H1 (cell line): ENCODE results near the gene GSDME. TPM values are rescaled to one million over a fixed set of nuclear protein-coding genes. Genes with fewer than 3 reads are reported as not detected.

Source experiments
- CTCF ChIA-PET: fragments of 300-600 bp; sonication (Branson Sonifier 250); formaldehyde crosslinking; loops from one replicate; lab custom pipeline; 2021; ENCODE audit not compliant: partially characterized antibody; lab: Charles Lee
- POLR2A ChIA-PET: fragments of 300-600 bp; sonication (Branson Sonifier 250); formaldehyde crosslinking; loops from one replicate; lab custom pipeline; 2021; ENCODE audit warnings: inconsistent platforms; ENCODE audit not compliant: partially characterized antibody; lab: Charles Lee
- DNase-seq, 2 experiments: peaks; one replicate each; pipeline versions ENCODE4 v3.0.0 to v3.0.0-alpha.2; 2010 to 2022; ENCODE audit warnings: low spot score in 2 of 2, low read depth in 1 of 2, mixed read lengths in 1 of 2
- FAIRE-seq: peaks from 2 replicates; lab custom pipeline; 2011; peaks lifted over from hg19 to GRCh38; lab: Jason Lieb, UNC
- H2AFZ ChIP-seq: 2 replicates; pipeline ENCODE4 v1.8.1; 2012; ENCODE audit warnings: low read length, inconsistent platforms
- H2AK5ac ChIP-seq: 2 replicates; pipeline ENCODE4 v1.6.1; 2013; ENCODE audit warnings: low read depth, low read length
- H2BK120ac ChIP-seq: replicated peaks from 2 replicates; pipeline ENCODE3; 2013; ENCODE audit warnings: low read depth, low read length, inconsistent platforms
- H2BK12ac ChIP-seq: 2 replicates; pipeline ENCODE4 v1.6.1; 2013; ENCODE audit warnings: low read depth, low read length
- H2BK15ac ChIP-seq: 2 replicates; pipeline ENCODE4 v1.6.1; 2013; ENCODE audit warnings: low read length
- H2BK20ac ChIP-seq: 2 replicates; pipeline ENCODE4 v1.6.1; 2013; ENCODE audit warnings: low read length
- H2BK5ac ChIP-seq: 2 replicates; pipeline ENCODE4 v1.6.1; 2013; ENCODE audit warnings: low read depth, low read length
- H3K14ac ChIP-seq: 2 replicates; pipeline ENCODE4 v1.6.1; 2013; ENCODE audit warnings: inconsistent platforms; ENCODE audit not compliant: insufficient read length
- H3K18ac ChIP-seq: 2 replicates; pipeline ENCODE4 v1.6.1; 2013; ENCODE audit warnings: low read length; ENCODE audit errors: extremely low read depth
- H3K23ac ChIP-seq: 2 replicates; pipeline ENCODE4 v1.6.1; 2013; ENCODE audit warnings: inconsistent platforms; ENCODE audit not compliant: insufficient read length
- H3K23me2 ChIP-seq: 2 replicates; pipeline ENCODE4 v1.6.1; 2013; ENCODE audit warnings: low read depth, low read length
- H3K27ac ChIP-seq: 2 replicates; pipeline ENCODE4 v1.6.1; 2011; ENCODE audit warnings: low read depth, low read length, inconsistent platforms
- H3K27me3 ChIP-seq, 4 experiments: replicated peaks in 1 of 4; 1 replicate in 1 of 4; 2 replicates in 3 of 4; pipeline versions ENCODE4 v1.6.1 to v1.8.1; 2011 to 2013; ENCODE audit warnings: low read length in 3 of 4, mild to moderate bottlenecking in 3 of 4, inconsistent platforms in 2 of 4, mixed read lengths in 2 of 4, moderate library complexity in 1 of 4; ENCODE audit not compliant: control insufficient read depth in 3 of 4, insufficient read depth in 3 of 4; ENCODE audit errors: extremely low read depth in 1 of 4
- H3K36me3 ChIP-seq, 4 experiments: 2 replicates each; pipeline versions ENCODE4 v1.6.1 to v1.8.1; 2011 to 2013; ENCODE audit warnings: mild to moderate bottlenecking in 4 of 4, low read length in 3 of 4, moderate library complexity in 2 of 4, control low read depth in 1 of 4, inconsistent platforms in 1 of 4; ENCODE audit not compliant: insufficient read depth in 4 of 4, control insufficient read depth in 2 of 4
- H3K4ac ChIP-seq: replicated peaks from 2 replicates; pipeline ENCODE3; 2013; ENCODE audit warnings: low read length, low read depth, mixed read lengths, inconsistent platforms; ENCODE audit not compliant: insufficient read length
- H3K4me1 ChIP-seq, 4 experiments: replicated peaks in 1 of 4; 1 replicate in 1 of 4; 2 replicates in 3 of 4; pipeline versions ENCODE4 v1.6.1 to v1.8.1; 2011 to 2013; ENCODE audit warnings: low read length in 3 of 4, inconsistent platforms in 2 of 4, mixed read lengths in 1 of 4; ENCODE audit not compliant: insufficient read depth in 4 of 4, control insufficient read depth in 3 of 4
- H3K4me2 ChIP-seq, 2 experiments: 2 replicates each; pipeline versions ENCODE4 v1.6.1 to v1.8.1; 2011 to 2013; ENCODE audit warnings: low read depth in 2 of 2, low read length in 2 of 2, control low read depth in 1 of 2, inconsistent platforms in 1 of 2, mild to moderate bottlenecking in 1 of 2; ENCODE audit not compliant: insufficient read depth in 1 of 2
- H3K4me3 ChIP-seq, 4 experiments: fragments of 200-600, 300-600 bp in 1 of 4; sonication (generic), shearing (Covaris generic), sonication (Bioruptor Twin) in 1 of 4; 2 replicates each; pipeline versions ENCODE4 v1.5.1 to v1.8.1; 2011 to 2016; ENCODE audit warnings: low read length in 4 of 4, low read depth in 3 of 4, control low read depth in 2 of 4, inconsistent platforms in 2 of 4, mild to moderate bottlenecking in 2 of 4, mixed read lengths in 1 of 4, moderate library complexity in 1 of 4; ENCODE audit not compliant: insufficient read depth in 2 of 4; ENCODE audit errors: extremely low read depth in 1 of 4
- H3K56ac ChIP-seq: replicated peaks from 2 replicates; pipeline ENCODE3; 2013; ENCODE audit warnings: low read depth, mild to moderate bottlenecking, mixed read lengths, low read length, inconsistent platforms; ENCODE audit not compliant: insufficient read length
- H3K79me1 ChIP-seq: 2 replicates; pipeline ENCODE4 v1.6.1; 2013; ENCODE audit warnings: low read depth, low read length, control low read depth
- H3K79me2 ChIP-seq, 2 experiments: 2 replicates each; pipeline versions ENCODE4 v1.6.1 to v1.8.1; 2012 to 2013; ENCODE audit warnings: low read length in 2 of 2, mild to moderate bottlenecking in 2 of 2, inconsistent platforms in 1 of 2; ENCODE audit not compliant: insufficient read depth in 2 of 2, control insufficient read depth in 1 of 2
- H3K9ac ChIP-seq, 4 experiments: replicated peaks in 1 of 4; 1 replicate in 1 of 4; 2 replicates in 3 of 4; pipeline versions ENCODE4 v1.6.1 to v1.8.1; 2011 to 2013; ENCODE audit warnings: low read depth in 3 of 4, low read length in 3 of 4, control low read depth in 2 of 4, mild to moderate bottlenecking in 2 of 4, moderate library complexity in 2 of 4, inconsistent platforms in 1 of 4; ENCODE audit errors: extremely low read depth in 1 of 4
- H3K9me3 ChIP-seq, 2 experiments: 2 replicates each; pipeline versions ENCODE4 v1.6.1 to v1.8.1; 2012 to 2013; ENCODE audit warnings: mild to moderate bottlenecking in 2 of 2, moderate library complexity in 2 of 2, control low read depth in 1 of 2, inconsistent platforms in 1 of 2, low read depth in 1 of 2, low read length in 1 of 2, mixed read lengths in 1 of 2; ENCODE audit not compliant: insufficient read depth in 2 of 2
- H4K20me1 ChIP-seq, 2 experiments: replicated peaks in 1 of 2; 2 replicates each; pipeline versions ENCODE3 to v1.8.1; 2011 to 2013; ENCODE audit warnings: inconsistent platforms in 2 of 2, low read length in 2 of 2, mild to moderate bottlenecking in 1 of 2; ENCODE audit not compliant: insufficient read depth in 2 of 2, control insufficient read depth in 1 of 2
- H4K5ac ChIP-seq: 2 replicates; pipeline ENCODE4 v1.6.1; 2013; ENCODE audit warnings: low read length, low read depth, mixed read lengths, inconsistent platforms; ENCODE audit not compliant: insufficient read length
- H4K8ac ChIP-seq: 2 replicates; pipeline ENCODE4 v1.8.0; 2013; ENCODE audit warnings: mild to moderate bottlenecking, moderate library complexity, low read length, inconsistent platforms; ENCODE audit not compliant: insufficient read depth; ENCODE audit errors: extremely low read depth
- H4K91ac ChIP-seq: replicated peaks from 2 replicates; pipeline ENCODE3; 2013; ENCODE audit warnings: low read length, mixed read lengths, inconsistent platforms; ENCODE audit not compliant: insufficient read length
- ATF3 ChIP-seq: IDR thresholded peaks from 2 replicates; pipeline ENCODE4 v1.6.1; 2011; ENCODE audit warnings: low read depth, mild to moderate bottlenecking, low read length; ENCODE audit not compliant: insufficient read depth
- CHD1 ChIP-seq: IDR thresholded peaks from 2 replicates; pipeline ENCODE4 v1.6.1; 2012; ENCODE audit warnings: low read depth, low read length, improper control_type of control experiment
- HDAC2 ChIP-seq, 2 experiments: fragments of 300-600 bp in 1 of 2; sonication (generic) in 1 of 2; IDR thresholded peaks; 2 replicates each; pipeline ENCODE4 v1.6.1; 2011 to 2012; ENCODE audit warnings: low read depth in 2 of 2, low read length in 2 of 2, mild to moderate bottlenecking in 2 of 2, moderate library complexity in 2 of 2, borderline replicate concordance in 1 of 2, inconsistent platforms in 1 of 2
- JUN ChIP-seq: IDR thresholded peaks from 2 replicates; pipeline ENCODE4 v1.6.1; 2011; ENCODE audit warnings: low read depth, mild to moderate bottlenecking, improper control_type of control experiment, low read length
- KDM4A ChIP-seq: IDR thresholded peaks from one replicate; pipeline ENCODE4 v1.7.1; 2012; ENCODE audit warnings: low read depth, mild to moderate bottlenecking, moderate library complexity, low read length, inconsistent platforms; ENCODE audit not compliant: severe bottlenecking
- RBBP5 ChIP-seq: IDR thresholded peaks from 2 replicates; pipeline ENCODE4 v1.7.1; 2012; ENCODE audit warnings: low read depth, mild to moderate bottlenecking, inconsistent platforms, low read length, moderate library complexity, borderline replicate concordance
- SUZ12 ChIP-seq: fragments of 200-600 bp; sonication (generic); IDR thresholded peaks from 2 replicates; pipeline ENCODE4 v1.6.1; 2012; ENCODE audit warnings: mild to moderate bottlenecking, inconsistent platforms, low read length, moderate library complexity, mixed read lengths
- WGBS, 2 experiments: shearing (Covaris generic) in 1 of 2; methylation state at CpG; one replicate each; pipeline versions ENCODE4 v1.1.6 to v1.1.7; 2013 to 2015; ENCODE audit warnings: low lambda C conversion rate in 2 of 2, mixed read lengths in 2 of 2, inconsistent platforms in 1 of 2, low coverage in 1 of 2, missing lambda C conversion rate in 1 of 2; ENCODE audit not compliant: insufficient replicate concordance in 2 of 2, insufficient coverage in 1 of 2, insufficient read length in 1 of 2; ENCODE audit errors: extremely low coverage in 1 of 2, missing lambda C conversion rate in 1 of 2; 5-methylcytosine and 5-hydroxymethylcytosine counted together
- polyA plus RNA-seq, 7 experiments: library from polyadenylated mRNA; depleted of rRNA in 3 of 7; stranded (reverse) in 5 of 7; unstranded in 2 of 7; fragments of >200 nt in 5 of 7; fragments of 200-250 nt in 2 of 7; gene quantifications; 1 replicate in 5 of 7; 2 replicates in 1 of 7; 4 replicates in 1 of 7; pipeline versions ENCODE4 v1.2.1 to v1.2.3, GENCODE V29; 2011 to 2013; ENCODE audit warnings: missing spikeins in 2 of 7, mixed read lengths in 2 of 7
- total RNA-seq: library from RNA; stranded (reverse); fragmentation: NEBNext Ultra II Directional; extraction: Animal tissue kit (Norgen Biotek cat#: 25700); gene quantifications from 2 replicates; pipeline ENCODE4 v1.2.1, GENCODE V29; 2021

Gene GSDME
- total and polyA plus RNA-seq, 2 of the 8 experiments (the other 6 are each of a cell fraction or from before 2014, with no cell fraction given): 5.4 to 7.6 TPM

DNA sequence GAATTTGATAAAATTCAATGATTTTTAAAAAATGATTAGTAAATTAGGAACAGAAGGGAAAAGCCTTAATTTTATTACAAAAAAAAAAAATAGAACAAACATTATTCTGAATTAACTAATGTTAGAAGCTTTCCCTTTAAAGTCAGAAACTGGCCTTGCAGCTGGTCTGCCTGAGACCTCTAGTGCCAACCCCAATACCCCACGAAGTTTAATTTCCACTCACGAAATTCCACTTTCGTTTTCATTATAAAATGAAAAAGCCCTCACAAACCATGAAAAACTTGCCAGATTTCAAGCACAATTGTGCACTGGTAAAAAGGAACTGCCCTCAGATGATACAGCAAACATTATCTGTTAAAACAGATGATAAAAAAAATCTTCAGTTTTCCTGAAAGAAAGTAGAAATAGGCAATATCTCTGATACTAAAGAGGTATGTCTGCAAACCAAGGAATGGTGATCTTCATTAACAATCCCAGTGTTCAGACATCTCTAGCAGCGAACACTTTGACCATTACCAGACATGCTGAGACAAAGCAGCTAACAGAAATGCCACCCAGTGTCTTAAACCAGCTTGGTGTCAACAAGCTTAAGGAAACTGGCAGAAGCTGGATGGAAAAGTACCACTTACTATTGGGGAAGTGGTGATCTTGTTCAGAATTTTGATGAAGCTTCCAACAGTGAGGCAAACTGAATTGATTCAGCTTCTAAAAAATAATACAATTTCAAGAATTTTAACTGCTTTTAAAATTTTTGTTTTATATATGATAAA, 103.8 kb downstream of the GSDME start:
- Histone ChIP-seq H3K9ac (no peak overlapping the region), H2BK20ac (no peak overlapping the region), H2BK5ac (no peak overlapping the region), H3K4ac (no peak overlapping the region), H2BK12ac (no peak overlapping the region), H3K4me2 (no peak overlapping the region), H4K5ac (no peak overlapping the region), H4K8ac (no peak overlapping the region), H3K4me1 (no peaks in the 10 kb centered on the region), H3K27me3 (no peaks in the 10 kb centered on the region), H2BK15ac (no peak overlapping the region), H4K91ac (no peak overlapping the region), H3K36me3 (no peaks in the 10 kb centered on the region; a peak in 2 of 8 replicates), H3K9me3 (no peaks in the 10 kb centered on the region), H2AK5ac (no peak overlapping the region), H2BK120ac (no peak overlapping the region), H3K18ac (no peak overlapping the region), H3K23ac (no peak overlapping the region), H3K27ac (peak overlapping the region; percentile 3; the same call in 1 of the 2 replicates), H3K79me1 (no peaks in the 10 kb centered on the region; the same call in 1 of the 2 replicates), H3K79me2 (peaks cover 0 to 8% of the 10 kb centered on the region in 2 experiments; a peak in 1 of 4 replicates), H4K20me1 (peaks cover 0 to 2% of the 10 kb centered on the region in 2 experiments), H3K14ac (no peak overlapping the region), H3K56ac (no peak overlapping the region), H2AFZ (no peak overlapping the region), H3K23me2 (no peaks in the 10 kb centered on the region), H3K4me3 (no peak overlapping the region)
- POLR2A ChIA-PET: no interaction called here
- WGBS, 2 experiments: 92% methylated on average over 4 of the region's 4 CpGs; no CpG with 5 or more reads in 1 of the 2 experiments
- no peak for TF ChIP-seq CHD1
- TF ChIP-seq RBBP5: no peak
- no peak for TF ChIP-seq SUZ12
- TF ChIP-seq ATF3: no peak
- TF ChIP-seq HDAC2 (IDR thresholded peaks at IDR 0.05; ENCODE audit: borderline replicate concordance in 1 of 2, low read depth in 2 of 2, low read length in 2 of 2): no peak
- TF ChIP-seq KDM4A: no peak
- TF ChIP-seq JUN: no peak
- CTCF ChIA-PET: interaction anchor here (0.5 kb wide), 1 partner anchor 11 kb away, joined by 3 read pairs; no protein-coding TSS in a partner anchor
- no peak for DNase-seq
- FAIRE-seq: no peak
